GM19193 (cell line): ENCODE results near the gene PPP3CA.

Experiments used
- POLR2A ChIP-seq: IDR thresholded peaks from 4 replicates; pipeline ENCODE4 v1.6.1; 2011; ENCODE audit not compliant: insufficient read depth, insufficient read length; ENCODE audit errors: extremely low read depth

The PPP3CA gene

DNA sequence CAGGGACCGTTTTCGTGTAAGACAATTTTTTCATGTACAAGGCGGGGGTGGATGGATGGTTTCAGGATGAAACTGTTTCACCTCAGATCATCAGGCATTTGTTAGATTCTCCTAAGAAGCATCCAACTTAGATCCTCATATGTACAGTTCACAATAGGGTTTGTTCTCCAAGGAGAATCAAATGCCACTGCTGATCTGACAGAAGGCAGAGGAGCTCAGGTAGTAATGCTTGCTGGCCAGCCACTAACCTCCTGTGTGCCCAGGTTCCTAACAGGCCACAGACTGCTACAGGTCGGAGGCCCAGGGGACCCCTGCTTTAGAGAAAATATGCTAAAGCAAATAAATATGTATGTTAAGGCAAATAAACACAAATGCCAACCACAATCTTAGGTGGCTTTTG is 61.3 kb downstream of the PPP3CA start:
- no peak for TF ChIP-seq POLR2A

DNA sequence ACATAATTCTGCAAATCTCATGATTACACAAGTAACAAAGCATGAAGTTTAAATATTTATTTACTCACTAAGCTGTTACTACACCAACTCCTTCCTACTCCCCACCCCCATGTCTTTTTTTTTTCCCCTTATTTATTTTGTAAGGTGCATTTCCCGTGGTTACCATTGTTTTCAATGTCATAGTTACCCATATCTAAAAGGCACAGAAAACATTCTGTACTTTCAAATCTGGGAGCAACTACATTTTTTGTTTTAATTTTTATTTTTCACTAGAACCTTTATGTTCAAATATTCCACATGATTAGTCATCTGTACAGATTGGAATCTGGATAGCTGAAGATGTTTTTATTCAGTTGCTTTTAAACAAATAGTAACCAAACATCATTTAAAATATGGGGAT is 62.8 kb downstream of the PPP3CA start:
- TF ChIP-seq POLR2A: no peak

- TF ChIP-seq POLR2A: no peak
Observed at GRCh38 chr4:101283434-101283833, 63.9 kb downstream of the PPP3CA start.

DNA sequence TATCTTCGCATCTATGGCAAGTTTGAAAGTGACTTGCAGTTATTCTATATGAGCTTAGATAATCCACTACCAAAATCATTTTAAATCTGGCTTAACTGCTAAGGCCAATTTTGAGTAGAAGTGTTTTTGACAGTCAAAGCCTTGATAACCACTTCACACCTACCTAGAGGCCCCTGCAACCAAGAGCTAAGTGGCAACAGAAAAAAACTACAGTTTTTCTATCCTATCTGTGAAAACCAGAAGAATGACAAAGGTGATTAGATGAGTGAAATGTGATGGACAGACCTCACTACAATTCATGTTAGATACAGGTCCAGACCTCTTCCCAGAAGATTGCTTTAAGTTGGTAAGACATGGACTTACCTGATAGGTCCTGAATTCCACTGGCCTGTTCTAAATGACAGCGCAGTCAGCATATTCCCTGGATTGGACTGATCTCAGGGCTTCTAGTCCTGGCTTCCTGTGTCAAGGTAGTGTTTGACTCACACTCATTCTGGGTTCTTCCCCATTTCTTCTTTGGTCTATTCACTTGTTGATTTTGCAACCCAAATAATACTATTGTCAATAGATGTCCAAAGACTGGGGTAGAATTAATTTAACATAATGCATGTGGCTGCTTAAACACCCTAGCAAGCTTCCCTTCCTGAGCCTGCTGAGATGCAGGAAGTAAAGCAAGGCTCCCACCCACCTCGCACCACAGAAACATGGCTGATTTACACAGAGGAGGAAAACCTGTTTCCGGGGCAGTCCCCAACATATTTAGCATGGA is 65.1 kb downstream of the PPP3CA start:
- TF ChIP-seq POLR2A: no peak

DNA sequence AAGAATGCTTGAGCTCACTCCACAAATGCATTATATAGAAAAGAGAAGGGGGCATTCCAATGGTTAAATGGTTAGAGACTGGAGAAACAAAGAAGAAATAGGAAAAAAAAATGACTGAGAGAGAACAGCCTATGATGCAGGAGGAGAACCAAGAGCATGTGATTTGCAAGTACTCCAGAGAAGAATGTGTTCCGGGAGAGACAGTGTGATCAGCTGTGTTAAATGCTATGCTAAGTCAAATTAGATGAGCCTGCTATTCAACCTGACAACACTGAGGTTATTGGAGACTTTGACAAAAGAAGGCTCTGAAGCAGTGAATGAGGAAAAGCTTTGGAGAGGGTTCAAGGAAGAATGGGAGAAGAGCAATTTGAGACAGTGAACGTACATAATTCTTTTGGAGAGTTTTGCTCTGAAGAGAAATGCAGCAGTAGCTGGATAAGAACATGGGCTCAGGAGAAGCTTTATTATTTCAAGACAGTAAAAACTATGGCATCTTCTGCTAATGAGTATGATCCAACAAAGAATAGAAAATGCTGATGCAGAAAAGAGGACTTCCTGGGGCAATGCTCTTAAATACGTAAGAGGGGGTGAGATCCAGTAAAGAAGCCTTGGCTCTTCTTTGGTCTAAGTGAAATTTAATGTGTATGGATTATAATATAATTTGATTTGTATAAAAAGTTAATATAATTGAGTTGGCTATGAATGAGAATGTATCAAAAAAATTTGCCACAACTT is 66.3 kb downstream of the PPP3CA start:
- TF ChIP-seq POLR2A: no peak

GRCh38 chr4:101279377-101279871 is 67.9 kb downstream of the PPP3CA start:
- no peak for TF ChIP-seq POLR2A

DNA sequence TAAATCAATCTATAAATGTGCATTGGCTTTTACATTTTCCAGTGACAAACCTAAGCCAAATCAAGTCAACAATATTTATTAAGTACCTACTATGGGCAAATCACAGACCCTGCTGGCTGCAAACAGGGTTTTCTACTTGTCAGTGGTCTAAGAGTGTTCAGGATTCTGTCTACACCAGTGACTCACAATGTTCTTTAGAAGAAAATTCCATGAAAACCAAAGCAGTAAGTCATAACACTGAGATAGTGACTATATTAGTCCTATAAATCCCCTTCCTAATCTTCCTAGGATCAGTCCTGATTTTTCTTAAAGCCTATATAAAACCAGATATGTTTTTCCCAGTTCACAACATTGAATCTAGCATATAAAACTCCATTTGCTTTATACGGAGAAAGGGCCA is 69.7 kb downstream of the PPP3CA start:
- no peak for TF ChIP-seq POLR2A

DNA sequence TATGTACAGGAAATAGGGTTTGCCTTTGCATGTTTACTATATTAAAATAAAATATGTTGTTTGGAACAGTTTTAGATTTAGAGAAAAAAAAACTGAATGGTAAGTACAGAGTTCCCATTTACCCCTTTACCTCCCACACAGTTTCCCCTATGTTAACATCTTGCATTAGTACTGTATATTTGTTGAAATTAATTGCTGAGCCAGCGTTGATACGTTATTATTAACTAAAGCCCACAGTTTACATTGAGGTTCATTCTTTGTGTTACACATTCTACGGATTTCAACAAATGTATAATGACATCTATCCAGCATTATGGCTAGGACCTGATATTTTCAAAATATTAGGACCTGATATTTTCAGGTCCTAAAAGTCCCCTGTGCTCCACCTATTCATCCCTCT is 70.7 kb downstream of the PPP3CA start:
- no peak for TF ChIP-seq POLR2A

GRCh38 chr4:101274888-101275752 is 72.2 kb downstream of the PPP3CA start:
- no peak for TF ChIP-seq POLR2A

DNA sequence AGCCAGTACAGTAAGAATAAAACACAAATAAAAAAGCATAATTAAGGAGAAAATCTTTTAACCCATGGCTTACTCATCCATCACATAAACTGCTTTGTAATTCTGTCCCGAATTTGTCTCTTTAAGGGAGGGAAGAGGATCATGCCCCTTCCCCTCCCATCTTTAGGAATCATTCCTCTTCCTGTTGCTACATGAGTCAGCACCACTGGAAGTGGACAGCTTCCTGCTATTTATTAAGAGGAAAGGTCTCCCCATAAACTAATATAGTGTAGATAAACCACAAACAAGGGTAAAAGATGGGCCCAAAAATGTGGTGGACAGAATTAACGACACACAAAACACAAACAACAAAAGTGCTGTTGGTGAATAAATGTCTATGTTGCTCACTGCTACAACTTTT is 75.8 kb downstream of the PPP3CA start:
- TF ChIP-seq POLR2A: no peak

DNA sequence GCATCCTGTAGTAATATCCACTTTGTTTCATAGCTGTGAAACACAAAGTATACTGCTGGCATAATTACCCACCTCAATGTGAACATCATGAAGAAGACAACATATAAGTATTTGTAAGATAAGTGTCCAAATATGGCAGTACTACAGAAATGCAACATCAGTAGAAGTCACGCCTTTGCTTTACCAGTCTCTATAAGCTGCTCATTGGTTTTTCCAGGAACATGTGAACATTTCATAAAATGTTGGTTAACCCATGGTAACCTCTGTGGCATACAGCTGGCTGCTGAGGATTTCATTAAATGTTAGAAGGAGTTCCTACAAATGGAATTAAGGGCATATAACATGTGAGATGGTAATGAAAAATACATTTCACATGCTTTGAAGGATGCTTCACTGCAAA is 77.6 kb downstream of the PPP3CA start:
- TF ChIP-seq POLR2A: no peak

DNA sequence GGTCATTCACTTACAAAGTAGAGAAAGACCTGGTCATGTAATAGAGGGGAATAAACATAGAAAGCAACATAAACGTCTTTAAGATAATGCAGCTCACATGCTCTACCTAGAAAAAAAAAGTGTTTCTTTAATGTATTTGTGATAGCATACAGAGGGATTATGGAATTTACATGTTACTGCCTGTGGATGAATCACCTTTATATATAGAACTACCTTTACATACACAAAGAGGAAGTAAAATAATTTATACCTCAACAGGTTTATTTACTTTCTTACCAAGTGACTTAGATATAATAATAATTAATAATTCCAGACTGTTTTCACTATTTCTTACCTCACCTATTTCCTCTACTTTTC is 81.5 kb downstream of the PPP3CA start:
- no peak for TF ChIP-seq POLR2A

DNA sequence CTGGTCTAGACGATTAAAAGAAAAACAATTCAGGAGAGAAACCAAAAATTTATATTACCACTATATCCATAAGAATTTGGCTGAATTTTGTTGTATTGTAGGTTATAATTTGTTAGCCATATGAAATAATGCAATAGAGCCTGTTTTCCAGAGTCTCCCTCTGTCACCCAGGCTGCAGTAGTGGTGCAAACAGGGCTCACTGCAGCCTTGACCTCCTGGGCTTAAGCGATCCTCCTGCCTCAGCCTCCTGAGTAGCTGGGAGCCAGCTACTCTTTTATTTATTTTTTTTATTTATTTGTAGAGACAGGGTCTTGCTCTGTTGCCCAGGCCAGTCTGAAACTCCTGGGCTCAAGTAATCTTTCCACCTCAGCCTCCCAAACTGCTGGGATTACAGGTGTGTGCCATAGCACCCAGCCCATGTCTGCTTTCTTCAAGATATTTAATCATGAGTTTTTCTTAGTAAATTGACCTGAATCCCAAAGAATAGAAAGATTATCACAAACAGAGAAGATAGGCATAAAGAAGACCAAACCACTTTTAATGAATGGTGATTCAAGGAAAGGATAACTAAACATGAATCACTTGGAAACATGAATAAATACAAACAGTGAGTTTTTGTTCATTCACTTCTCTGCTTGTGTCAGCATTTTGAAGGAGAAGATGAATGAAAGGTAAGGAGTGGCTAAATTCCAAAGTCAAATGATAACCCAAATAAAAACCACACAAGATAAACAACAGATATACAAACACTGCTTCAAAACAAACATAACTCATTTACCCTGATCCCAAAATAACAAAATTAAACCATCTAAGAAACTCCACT is 82.1 kb downstream of the PPP3CA start:
- no peak for TF ChIP-seq POLR2A

DNA sequence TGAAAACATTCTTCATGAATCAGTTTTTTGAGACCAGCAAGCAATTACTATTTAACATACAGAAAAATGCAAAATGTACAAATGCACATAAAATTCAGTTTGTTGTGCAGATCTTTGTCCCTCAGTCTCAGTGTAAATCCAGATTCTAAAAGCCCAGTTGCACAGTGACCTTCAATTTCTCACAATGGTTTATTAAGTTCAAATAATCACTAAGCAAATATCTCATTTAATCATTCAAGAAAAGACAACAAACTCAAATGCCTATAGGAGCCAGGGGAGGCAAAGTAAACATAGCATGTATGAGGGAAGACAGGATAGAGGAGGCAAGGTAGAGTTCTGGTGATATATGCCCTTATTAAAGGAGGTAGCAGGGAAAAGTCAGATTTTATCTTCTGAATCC is 82.8 kb downstream of the PPP3CA start:
- TF ChIP-seq POLR2A: no peak
